HG02610 (cell line): Measurements from ENCODE around the gene CLIC3.
"Not testable (repeated sequence)": the region's sequence is repeated elsewhere in the genome, so short reads cannot be mapped to it uniquely, and the experiment has no call there.

Experiments used
- ATAC-seq: cut with Tn5 transposase; IDR thresholded peaks from one replicate; pipeline ENCODE4 v1.9.1; 2021; ENCODE audit warnings: mild to moderate bottlenecking, moderate library complexity; ENCODE audit not compliant: unreplicated experiment

Gene CLIC3

DNA sequence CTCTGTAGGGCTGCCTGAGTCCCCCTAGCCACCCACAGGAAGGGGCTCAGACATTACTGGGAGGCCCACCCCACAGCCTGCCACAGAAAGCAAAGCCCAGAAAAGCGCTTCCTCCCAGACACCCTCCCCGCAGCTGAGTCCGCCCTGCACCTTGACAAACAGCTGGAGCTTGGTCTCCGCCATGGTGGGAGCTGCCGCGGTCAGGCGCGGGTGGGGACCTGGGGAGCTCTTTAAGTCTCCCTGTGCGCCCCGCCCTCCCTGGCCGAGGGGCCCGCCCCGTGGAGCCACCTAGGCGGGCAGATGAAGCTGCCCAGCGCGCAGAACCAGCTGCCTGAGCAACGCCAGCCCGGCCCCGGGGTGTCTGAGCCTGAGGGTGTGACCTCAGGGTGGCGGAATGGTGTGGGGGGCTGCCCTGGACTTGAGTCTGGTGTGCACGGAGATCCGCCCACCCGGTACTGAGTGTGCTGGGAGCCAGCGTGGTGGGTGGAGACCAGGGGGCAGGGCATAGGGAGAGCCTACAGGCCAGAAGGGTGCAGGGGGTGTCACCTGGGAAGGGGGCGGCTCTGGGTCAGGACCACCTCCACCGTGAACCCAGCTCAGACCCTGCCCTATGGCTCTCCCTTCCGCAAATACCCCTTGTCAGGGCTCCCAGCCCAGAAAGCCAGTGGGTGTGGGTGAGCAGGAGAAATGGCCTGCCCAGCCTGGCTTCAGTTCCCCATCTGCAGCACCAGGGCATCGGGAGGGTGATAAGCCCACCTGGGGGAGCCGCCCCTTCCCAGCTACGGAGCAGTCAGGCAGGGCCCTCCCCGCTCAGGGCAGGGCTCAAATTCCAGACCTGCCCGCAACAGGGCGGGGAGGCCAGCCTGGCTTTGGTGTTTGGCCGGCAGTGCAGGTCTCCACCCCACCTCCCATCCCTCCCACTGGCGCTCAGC is at the start of gene CLIC3:
Gene CLIC3, minus strand, starts transcription at position 208 of the 932 bp plus-strand sequence. Its CDS starts 25 bp downstream, at position 183.
- ATAC-seq, result no peak

DNA sequence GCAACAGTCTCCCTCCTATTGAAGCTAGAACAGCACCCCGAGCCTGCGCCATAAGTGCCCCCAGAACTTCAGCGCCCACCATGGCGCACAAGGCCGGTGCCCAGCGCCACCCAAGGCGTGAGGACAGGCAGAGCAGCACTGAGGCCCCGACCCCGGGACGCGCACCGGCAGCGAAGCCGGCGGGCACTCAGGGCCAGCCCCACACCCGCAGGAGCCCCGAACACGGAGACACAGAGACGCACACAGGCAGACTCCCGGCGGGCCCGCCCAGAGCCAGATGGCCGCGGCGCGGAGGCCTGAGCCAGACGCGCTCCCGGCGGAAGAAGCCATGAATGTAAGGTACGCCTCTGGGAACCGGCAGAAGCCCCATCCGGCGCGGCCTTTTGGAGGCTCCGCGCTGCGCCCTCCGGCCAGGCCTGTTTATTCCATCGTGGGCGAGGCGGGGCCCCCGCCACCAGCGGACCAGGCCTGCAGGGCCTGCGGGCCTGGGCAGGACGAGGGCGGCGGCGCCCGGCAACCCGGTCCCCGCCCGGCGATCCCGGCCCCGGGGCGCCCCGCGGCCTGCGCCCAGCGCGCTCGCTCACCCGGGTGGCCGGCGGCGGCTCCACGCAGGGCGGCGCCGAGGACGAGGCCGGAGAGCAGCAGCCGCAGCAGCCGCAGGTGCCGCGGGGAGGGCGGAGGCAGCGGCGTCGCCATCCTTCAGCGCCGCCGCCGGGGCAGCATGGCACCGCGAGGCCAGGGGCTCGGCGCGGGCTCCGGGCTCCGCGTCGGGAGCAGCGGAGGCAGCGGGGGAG is 49.1 kb upstream of the CLIC3 start:
- ATAC-seq, result no peak

GRCh38 chr9:137044502-137045177 is 48.3 kb upstream of the CLIC3 start:
- no peak for ATAC-seq

DNA sequence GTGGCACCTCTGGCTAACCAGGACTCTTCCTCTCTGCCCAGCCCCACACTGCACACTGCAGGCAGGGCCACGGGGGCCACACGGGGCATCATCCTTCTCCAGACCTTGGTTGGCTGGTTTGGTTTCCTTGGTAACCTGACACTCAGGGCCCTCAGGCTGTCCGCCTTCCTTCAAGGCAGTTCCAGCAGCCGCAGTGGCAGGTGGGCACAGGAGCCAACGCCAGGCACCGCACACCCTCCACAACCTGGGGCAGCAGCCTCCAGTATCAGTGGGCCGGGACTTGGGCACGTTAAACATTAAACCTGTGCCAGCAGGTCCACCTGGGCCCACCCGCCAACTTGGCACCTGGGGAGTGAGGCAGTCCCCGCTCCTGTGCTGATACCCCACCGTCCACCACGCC is 47.7 kb upstream of the CLIC3 start:
- ATAC-seq, result no peak

DNA sequence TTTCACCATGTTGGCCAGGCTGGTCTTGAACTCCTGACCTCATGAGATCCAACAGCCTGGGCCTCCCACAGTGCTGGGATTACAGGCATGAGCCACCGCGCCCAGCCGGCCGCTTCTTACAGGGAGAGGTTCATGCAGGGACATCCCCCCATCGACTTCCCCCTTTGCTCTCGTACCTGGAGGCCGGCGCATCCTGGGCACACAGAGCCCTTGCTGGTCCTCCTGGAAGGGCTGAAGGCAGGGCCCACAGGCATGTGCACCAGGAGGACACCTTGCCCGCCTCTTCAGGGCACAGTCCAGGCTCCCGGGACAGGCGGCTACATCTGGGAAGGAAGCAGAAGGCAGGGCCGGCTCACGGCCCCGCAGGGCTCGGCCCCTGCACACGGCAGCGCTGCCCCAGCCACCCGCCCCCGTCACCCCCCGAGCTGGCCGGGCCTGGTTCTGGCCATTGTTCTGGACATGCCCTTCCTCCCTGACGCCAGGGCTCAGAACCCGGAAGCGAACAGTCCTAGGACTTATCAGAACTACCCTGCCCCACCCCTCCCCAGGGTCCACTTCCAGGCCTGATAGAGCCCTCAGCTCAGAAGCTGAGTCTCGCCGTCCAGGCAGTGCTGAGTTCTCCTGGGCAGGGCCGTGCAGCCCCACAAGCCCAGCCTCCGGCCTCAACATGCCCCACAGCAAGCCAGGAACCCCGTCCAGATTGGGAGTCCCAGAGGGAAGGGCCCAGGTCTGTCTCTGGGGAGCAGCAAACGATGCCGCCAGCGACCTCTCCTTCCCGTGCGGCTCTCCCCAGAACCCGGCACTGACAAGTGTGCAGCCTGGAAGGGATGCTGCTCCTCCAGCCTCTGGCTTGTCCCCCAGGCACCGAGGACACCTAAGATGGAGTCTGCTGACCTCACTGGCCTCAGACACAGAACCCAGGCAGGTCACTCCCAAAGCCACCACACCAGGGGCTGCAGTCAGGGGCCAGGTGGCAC is 46.7 kb upstream of the CLIC3 start:
- no peak for ATAC-seq

- ATAC-seq, result no peak
Measured at GRCh38 chr9:137041124-137041523, 44.8 kb upstream of the CLIC3 start.

- ATAC-seq, result no peak
Measured at GRCh38 chr9:137040568-137040967, 44.2 kb upstream of the CLIC3 start.

DNA sequence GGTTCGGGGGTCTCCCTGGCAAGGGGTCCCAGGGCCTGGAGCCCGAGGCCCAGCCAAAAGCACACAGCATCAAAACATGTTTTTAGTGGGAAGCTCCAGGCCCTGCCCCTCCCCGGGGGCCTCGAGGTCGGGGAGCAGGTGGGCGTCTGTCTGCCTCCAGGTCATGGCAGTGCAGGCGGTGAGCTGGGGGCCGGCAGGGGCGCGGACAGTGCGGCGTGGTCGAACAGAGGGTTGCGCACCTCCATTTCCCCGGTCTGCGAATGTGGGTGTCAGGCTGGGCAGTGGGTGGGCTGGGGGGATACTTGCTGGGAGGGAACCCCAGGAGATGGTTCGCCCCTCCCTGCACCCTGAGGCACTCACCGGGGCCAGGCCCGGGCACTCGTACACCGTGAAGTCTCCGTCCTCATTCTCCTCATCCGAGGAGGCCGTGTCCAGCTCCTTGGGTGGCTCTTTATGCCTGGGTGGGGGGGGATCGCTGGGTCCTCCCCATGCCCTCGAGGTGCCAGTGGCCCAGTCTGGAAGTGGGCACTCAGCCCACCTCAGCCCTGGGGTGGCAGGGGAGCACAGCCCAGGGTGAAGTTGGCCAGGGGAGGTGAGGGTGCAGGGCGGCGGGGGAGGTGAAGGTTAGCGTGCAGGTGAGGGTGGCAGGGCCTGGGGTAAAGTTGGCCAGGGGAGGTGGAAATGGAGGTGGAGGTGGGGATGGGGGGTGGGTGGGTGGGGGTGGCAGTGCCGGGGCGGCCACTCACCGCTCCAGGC is 43.4 kb upstream of the CLIC3 start:
- ATAC-seq, result no peak

DNA sequence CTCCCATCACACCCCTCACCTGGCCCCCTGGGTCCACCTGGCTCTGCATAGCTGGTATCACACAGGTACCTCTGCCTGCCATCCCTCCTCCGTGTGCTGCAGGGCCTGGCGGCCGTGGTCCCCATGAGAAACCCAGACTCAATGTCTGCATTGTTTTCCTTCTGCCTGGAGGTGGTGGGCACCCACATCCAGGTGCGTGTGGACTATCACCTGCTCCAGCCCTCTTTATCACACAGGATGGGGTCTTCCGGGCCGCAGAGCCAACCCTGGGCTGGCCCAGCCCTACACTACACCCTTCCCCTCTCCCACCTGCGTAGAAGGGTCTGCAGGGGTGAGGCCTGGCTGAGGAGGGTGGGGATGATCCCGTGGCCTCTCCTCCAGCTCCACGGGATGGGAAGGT is 42.5 kb upstream of the CLIC3 start:
- ATAC-seq, result no peak

- ATAC-seq, result no peak
Measured at GRCh38 chr9:137037483-137037882, 41.1 kb upstream of the CLIC3 start.

- no peak for ATAC-seq
Measured at GRCh38 chr9:137037035-137037434, 40.7 kb upstream of the CLIC3 start.

DNA sequence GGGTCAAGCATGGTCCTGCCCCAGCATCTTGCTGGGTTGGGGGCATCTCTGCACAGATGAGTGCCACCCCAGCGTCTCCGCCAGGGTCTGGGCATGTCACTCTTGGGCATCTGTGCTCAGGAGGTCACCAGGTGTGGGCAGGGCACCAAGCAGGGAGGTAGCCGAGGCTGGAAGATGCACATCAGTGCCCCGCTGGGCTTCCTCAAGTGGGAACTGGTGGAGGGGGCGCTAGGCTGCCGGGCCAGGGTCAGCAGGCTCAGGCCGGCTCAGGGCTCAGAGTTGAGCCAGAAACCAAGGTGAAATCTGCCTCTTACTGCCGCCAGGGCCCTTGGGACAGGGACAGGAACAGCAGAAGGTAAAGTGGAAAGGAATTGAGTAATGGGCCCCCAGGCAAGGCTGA is 39.6 kb upstream of the CLIC3 start:
- ATAC-seq, result no peak

DNA sequence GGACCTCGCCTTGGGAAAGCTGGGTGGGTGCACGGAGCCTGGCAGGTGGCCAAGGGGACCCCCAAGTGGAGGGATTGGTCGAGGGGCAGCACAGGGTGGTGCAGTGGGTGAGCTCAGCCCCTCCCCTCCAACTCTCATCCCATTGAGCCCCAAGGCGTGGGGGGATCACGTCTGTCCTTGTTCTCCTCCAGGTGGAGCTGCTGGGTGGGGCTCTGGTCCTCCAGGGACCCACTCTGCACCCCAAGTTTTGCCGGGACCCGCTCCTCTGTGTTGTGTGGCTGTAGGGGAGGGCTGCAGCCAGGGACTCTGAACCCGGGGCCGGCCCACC is 39.1 kb upstream of the CLIC3 start:
- ATAC-seq, result no peak

DNA sequence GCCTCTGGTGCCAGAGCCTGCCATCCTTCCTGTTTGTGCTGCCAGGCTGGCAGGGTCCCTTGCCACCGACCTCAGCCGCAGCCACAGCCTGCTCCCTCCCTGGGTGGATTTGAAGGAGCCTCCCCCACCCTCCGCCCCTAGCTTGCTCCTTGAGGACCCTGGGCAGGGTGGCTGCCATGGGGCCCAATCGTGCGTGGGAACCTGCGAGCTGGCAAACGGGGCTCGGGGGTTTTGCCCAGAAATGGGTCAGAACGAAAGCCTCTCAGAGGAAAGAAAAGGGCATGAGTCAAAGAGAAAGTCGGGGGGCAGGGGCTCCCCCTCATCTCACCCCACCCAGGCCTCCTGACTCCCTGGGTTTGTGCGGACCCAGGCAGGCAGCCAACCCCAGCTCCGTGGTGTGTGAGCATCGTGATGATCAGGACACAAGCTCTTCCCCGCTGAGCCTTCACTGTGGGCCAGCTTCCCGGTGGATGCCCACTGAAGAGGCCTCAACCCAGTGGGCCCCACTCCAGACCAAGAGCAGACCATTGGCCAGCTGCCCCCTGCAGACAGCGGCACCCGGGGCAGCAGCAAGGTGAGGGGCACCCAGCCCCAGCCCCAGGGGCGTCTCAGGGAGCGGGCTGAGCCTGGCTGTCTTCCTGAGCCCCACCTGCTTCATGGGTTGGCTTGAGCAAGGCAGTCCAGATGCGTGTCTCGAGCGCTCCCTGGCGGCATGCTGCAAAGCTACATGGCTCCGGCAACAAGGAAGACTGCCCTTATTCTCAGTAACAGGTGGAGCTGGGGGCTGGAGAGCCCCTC is 38.5 kb upstream of the CLIC3 start:
- peak; percentile 63 for ATAC-seq

GRCh38 chr9:137034039-137034708 is 37.8 kb upstream of the CLIC3 start:
- no peak for ATAC-seq

GRCh38 chr9:137033481-137033880 is 37.1 kb upstream of the CLIC3 start:
- not testable (repeated sequence) for ATAC-seq

GRCh38 chr9:137032858-137033257 is 36.5 kb upstream of the CLIC3 start:
- no peak for ATAC-seq
